ENCODE results near the gene MRPS6. TPM values are rescaled to one million over a fixed set of nuclear protein-coding genes. Genes with fewer than 3 reads are reported as not detected.

MRPS6 gene
- total and polyA plus RNA-seq, 2 of the 13 experiments (the other 11 are each of a cell fraction or from before 2014, with no cell fraction given), result 14.2 to 26.9 TPM

DNA sequence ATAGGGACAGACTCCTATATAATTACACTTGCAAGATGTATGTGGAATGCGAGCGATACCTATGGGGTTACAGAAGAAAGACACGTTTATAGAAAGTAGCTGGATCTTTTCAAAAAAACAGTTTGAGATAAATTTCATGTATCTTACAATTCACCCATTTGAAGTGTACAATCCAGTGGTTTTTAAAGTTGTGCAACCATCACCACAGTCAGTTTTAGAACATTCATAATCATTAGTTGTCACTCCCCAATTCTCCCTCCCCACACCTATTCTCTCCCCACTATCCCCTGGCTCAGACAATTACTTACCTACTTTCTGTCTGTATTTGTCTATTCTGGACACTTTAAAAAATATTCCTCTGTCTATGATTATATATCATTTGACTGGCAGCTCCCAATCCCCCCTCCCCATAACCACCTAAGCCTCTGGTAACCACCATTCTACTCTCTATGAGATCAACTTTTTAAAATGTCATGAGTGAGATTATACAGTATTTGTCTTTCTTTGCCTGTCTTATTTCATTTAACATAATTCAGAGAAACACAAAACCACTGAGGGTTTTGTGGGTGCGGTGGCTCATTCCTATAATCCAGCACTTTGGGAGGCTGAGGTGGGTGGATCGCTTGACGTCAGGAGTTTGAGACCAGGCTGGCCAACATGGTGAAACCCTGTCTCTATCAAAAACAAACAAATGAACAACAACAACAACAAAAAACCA is 39.1 kb downstream of the MRPS6 start:
- POLR2A ChIA-PET, result no interaction called here
- peaks cover 20% of the 10 kb centered on the region for H3K4me1 ChIP-seq (ENCODE audit: insufficient read depth, low read length)
- BruUV-seq (replicated peaks), result no TSS peak
- DNase-seq (ENCODE audit: low spot score) (no peak), ATAC-seq (no peak), FAIRE-seq (no peak)
- no peak overlapping the region for H2AFZ ChIP-seq (ENCODE audit: low read length)
- H3K79me2 ChIP-seq (ENCODE audit: insufficient read depth, low read length), result peaks cover 4% of the 10 kb centered on the region
- H3K27ac ChIP-seq (ENCODE audit: extremely low read length, insufficient read depth, low read length), result no peak overlapping the region
- no peaks in the 10 kb centered on the region for H3K9me3 ChIP-seq (ENCODE audit: low read length)
- intact Hi-C loops (cut with micrococcal nuclease; ENCODE audit: unreplicated experiment), result no loop called here
- CTCF ChIA-PET (ENCODE audit: low intra/inter-chr PET ratio, low total read pairs), result no interaction called here
- peak; percentile 42 for TF ChIP-seq HNRNPK (IDR thresholded peaks at IDR 0.05; ENCODE audit: low read depth, low read length, poor library complexity, severe bottlenecking)
- TF ChIP-seq KDM5A (IDR thresholded peaks at IDR 0.05; ENCODE audit: borderline replicate concordance, low read length), result no peak
- H3K9ac ChIP-seq (ENCODE audit: insufficient read depth, low read depth, low read length), result no peak overlapping the region
- H4K20me1 ChIP-seq (ENCODE audit: insufficient read depth, low read length), result no peaks in the 10 kb centered on the region
- 0 out of 5 replicates have a peak, but pooled peaks cover 0 to 4% of the 10 kb centered on the region in 2 experiments for H3K36me3 ChIP-seq (replicated peaks in 1 of 2; ENCODE audit: control insufficient read depth in 1 of 2, insufficient read depth in 2 of 2, low read length in 2 of 2)
- H3K4me3 ChIP-seq (replicated peaks in 1 of 3; ENCODE audit: insufficient read depth in 1 of 3, low read depth in 2 of 3, low read length in 3 of 3), result no peak overlapping the region
- H3K4me2 ChIP-seq (ENCODE audit: low read depth, low read length), result no peak overlapping the region
- 98% methylated on average over 6 of the region's 6 CpGs for WGBS (ENCODE audit: low lambda C conversion rate)
- in situ Hi-C loops (cut with HindIII; ENCODE audit: extremely low pct_ligation_motif_present, low pct_unique_long_range_greater_than_20kb), result no loop called here
- H3K27me3 ChIP-seq (ENCODE audit: control insufficient read depth in 1 of 2, insufficient read depth in 2 of 2, low read length in 2 of 2), result no peaks in the 10 kb centered on the region

DNA sequence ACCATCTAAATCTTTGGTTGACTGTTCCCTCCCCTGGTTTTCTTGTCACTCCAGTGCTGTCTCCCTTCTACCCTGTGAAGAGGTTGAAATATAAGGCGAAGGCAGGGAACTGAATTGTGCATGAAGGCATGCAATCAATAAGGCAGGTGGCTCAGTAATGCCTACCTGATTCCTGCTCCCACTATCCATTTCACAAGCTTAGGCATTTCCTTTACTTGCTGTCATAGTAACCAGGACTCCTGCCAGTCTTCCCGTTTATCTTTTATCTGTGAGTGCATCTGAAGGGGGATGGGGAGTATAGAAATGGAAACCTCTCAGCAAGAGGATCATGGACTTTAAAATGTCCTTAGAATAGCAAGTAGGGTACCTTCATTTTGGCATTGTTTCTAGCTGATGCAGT is 40.5 kb downstream of the MRPS6 start:
- H3K79me2 ChIP-seq (ENCODE audit: insufficient read depth, low read length), result peaks cover 4% of the 10 kb centered on the region
- FAIRE-seq, result no peak
- ChIA-PET POLR2A (no interaction called here), CTCF (ENCODE audit: low intra/inter-chr PET ratio, low total read pairs) (no interaction called here)
- no TSS peak for BruUV-seq (replicated peaks)
- 66% methylated on average over 2 of the region's 2 CpGs for WGBS (ENCODE audit: low lambda C conversion rate)
- TF ChIP-seq ZNF264 (CRISPR knock-in tag; IDR thresholded peaks at IDR 0.05) (no peak), BHLHE40 (IDR thresholded peaks at IDR 0.05; ENCODE audit: low read length) (no peak), HCFC1 (IDR thresholded peaks at IDR 0.05; ENCODE audit: low read depth, low read length) (no peak), AHDC1 (CRISPR knock-in tag; IDR thresholded peaks at IDR 0.05; ENCODE audit: borderline replicate concordance) (no peak), FOXM1 (CRISPR knock-in tag; IDR thresholded peaks at IDR 0.05) (no peak), ZNF12 (CRISPR knock-in tag; IDR thresholded peaks at IDR 0.05) (no peak), SMAD3 (CRISPR knock-in tag; IDR thresholded peaks at IDR 0.05) (no peak)
- intact Hi-C loops (cut with micrococcal nuclease; ENCODE audit: unreplicated experiment) (no loop called here), in situ Hi-C loops (cut with HindIII; ENCODE audit: extremely low pct_ligation_motif_present, low pct_unique_long_range_greater_than_20kb) (no loop called here)
- no peak overlapping the region for H3K4me3 ChIP-seq (replicated peaks in 1 of 3; ENCODE audit: insufficient read depth in 1 of 3, low read depth in 2 of 3, low read length in 3 of 3)
- no peak overlapping the region for H3K9ac ChIP-seq (ENCODE audit: insufficient read depth, low read depth, low read length)
- no peak overlapping the region for H3K27ac ChIP-seq (ENCODE audit: extremely low read length, insufficient read depth, low read length)
- no peaks in the 10 kb centered on the region for H3K9me3 ChIP-seq (ENCODE audit: low read length)
- H4K20me1 ChIP-seq (ENCODE audit: insufficient read depth, low read length), result no peaks in the 10 kb centered on the region
- no peak for ATAC-seq
- no peak overlapping the region for H3K4me2 ChIP-seq (ENCODE audit: low read depth, low read length)
- peaks cover 20% of the 10 kb centered on the region for H3K4me1 ChIP-seq (ENCODE audit: insufficient read depth, low read length)
- H3K27me3 ChIP-seq (ENCODE audit: control insufficient read depth in 1 of 2, insufficient read depth in 2 of 2, low read length in 2 of 2), result no peaks in the 10 kb centered on the region
- no peak overlapping the region for H2AFZ ChIP-seq (ENCODE audit: low read length)
- no peaks in the 10 kb centered on the region for H3K36me3 ChIP-seq (replicated peaks in 1 of 2; ENCODE audit: control insufficient read depth in 1 of 2, insufficient read depth in 2 of 2, low read length in 2 of 2)
- DNase-seq (ENCODE audit: low spot score), result no peak

Measured in HepG2 (cell line).